HPDE6-E6E7 (cell line): ENCODE measurements around the gene SPEM2.
"Not testable (repeated sequence)": the region's sequence is repeated elsewhere in the genome, so short reads cannot be mapped to it uniquely, and the experiment has no call there.

ENCODE experiments used
- DNase-seq: peaks from one replicate; pipeline ENCODE4 v3.0.0; 2011; ENCODE audit warnings: missing footprints; ENCODE audit errors: extremely low spot score

Gene SPEM2

DNA sequence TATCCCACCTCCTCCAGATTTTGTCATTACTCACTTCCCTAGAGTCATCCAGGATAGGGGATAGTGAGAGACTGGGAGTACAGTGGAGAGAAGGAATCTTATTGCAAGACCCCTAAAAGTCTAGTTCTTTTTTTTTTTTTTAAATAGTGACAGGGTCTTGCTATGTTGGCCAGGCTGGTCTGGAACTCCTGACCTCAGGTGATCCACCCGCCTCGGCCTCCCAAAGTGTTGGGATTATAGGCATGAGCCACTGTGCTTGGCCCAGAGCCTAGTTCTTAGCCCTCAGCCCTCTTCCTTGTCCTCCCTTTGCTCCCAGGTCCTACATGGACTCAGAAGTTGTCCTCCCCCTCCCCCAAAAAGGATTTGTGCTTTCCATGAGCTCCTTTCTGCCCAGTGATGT is 16.7 kb downstream of the SPEM2 start:
- no peak for DNase-seq

DNA sequence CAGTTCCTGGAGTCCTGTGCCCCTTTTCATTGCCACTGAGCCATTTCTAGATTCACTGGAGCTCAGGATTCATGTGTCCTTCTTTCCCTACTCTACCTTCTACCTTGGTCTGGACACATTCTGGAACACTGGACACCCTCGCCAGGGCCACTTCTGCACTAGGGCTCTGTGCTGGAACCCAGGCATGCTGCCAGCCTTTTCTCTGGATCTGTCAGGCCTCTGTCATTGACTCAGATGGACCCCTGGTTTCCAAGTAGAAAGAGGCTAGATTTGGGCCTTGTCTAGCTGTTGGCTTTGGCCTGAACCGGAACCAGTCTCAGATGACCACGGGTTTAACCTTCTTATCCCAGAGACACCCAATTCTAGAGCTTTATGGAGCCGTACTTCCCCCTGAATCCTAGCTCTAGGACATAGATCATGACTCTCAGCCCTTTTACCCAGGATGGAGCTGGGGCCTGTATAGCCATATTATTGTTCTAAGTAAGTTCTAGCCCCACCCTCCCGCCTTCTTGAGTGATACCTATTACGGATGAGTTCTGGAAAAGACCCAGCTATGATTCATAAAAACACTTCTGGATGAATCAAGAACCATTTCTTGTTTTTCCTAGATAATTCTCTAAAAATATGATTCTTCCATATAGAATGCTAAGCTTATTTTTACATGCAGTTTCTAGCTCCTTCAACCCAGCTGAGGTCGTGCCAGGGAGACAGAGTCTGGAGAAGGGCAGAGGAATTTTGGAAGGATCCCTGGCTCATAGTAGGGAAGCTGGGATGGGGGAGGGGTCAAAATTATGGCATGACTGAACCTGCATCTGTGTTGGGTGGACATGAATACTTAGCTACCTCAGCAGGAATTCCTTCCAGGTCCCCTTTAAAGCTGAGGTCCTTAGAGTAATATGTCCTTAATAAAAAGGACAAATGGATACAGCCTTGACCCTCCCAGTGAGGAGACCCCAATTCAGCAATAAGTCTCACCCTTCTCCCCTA is 18.4 kb downstream of the SPEM2 start:
- DNase-seq = no peak

DNA sequence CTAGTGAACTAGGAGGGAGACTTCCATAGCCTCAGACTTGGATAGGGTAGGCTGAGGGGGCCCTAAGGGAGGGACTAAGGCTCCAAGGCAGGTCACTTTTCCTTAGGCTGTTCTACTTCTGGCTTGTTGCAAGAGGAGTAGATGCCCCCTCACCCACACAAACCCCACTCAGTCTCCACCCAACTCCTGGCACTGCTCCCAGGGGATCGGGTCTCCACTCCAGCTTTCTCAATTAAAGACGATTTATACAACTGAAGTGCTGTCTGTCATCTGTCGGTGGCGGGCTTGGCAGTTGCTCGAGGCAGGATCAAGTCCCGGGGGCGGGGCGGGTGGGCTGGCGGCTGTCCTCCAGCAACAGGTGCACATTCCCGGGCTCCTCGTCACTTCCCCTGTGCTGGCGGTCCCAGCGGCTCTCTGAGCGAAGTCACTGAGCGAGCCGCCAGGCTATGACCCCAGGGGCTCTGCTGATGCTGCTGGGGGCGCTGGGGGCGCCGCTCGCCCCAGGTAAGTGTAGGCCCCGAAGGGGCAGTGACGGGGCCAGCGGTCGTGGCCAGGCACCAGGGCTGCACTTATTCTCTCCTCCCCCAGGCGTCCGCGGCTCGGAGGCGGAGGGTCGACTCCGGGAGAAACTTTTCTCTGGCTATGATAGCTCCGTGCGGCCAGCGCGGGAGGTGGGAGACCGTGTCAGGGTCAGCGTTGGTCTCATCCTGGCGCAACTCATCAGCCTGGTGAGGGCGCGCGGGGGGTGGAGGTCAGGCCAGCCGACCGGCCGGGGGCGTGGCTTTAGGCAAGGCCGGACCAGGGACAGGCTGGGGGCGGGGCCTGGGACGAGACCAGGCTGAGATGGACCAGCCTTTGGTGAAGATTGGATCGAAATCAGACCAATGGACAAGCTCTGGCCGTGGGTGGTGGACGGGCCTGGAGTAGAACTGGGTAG is 19.5 kb downstream of the SPEM2 start, which contains the start of gene CHRNB1:
Gene CHRNB1 (plus strand): TSS at position 380 of the 937 bp plus-strand sequence. CDS start 67 bp downstream, at position 447.
- DNase-seq = no peak

GRCh38 chr17:7445619-7445968 is 20.2 kb downstream of the SPEM2 start:
- DNase-seq = no peak

- DNase-seq = no peak
Observed at GRCh38 chr17:7448461-7448860, 23.0 kb downstream of the SPEM2 start.

- no peak for DNase-seq
Observed at GRCh38 chr17:7459961-7460545, 34.6 kb downstream of the SPEM2 start.

DNA sequence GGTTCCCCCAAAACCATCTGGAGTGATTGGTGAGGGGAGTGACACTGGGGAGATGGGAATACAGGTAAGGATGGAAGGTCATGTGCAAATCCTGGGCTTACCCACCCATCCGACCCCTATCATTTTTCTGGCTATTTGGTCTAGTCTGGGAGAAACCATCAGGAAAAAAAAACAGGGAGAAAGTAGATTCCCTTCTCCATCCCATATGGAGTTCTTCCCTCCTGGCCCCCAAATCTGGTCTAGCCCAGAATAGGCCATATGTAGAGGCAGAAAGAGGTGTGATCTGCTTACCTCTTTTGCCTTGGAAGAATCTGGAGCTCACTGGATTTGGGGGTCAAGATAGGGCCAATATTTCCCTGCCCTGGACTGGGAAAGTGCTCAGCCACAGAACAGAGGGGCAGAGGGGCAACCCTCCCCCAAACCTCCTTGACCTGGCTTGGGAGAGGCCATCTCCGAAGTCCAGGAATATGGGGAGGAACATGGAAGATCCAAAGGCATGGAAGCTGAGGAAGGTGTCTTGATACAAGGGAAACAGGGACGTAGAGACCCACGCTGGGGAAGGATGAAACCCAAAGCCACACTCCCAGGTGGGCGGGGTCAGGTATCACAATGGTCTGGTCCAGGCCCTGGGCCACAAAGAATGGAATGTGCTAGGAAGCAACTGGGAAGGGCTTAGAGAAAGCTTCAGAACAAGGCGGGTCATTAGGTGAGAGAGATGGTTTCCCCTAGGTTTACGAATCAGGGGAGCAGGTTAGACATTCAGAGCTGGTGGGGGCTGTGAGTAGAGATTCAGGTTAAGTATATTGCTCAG is 35.6 kb downstream of the SPEM2 start:
- no peak for DNase-seq

- DNase-seq = no peak
Observed at GRCh38 chr17:7462474-7463371, 37.3 kb downstream of the SPEM2 start.

DNA sequence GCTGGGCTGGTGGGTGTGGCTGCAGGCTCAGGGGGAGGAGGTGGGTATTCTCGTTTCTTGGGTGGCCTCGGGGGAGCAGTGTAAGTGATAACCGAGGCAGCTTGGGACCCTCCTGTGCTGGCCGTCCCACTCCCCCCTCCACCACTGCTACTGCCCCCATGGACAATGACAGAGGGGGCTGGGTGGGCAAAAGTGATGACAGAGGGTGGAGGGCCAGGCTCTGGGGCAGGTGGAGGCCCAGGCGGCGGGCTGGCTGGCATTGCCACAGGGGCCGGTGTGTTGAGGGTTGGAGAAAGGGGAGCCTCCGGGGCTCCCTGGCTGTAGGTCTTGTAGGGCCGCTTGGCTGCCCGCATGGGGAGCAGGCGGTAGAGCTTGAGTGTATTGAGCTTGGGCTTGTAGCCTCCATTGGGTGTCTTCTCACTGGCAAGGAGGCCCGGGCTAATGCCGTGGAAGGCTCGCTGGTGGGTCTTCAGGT is 38.0 kb downstream of the SPEM2 start:
- DNase-seq = no peak

DNA sequence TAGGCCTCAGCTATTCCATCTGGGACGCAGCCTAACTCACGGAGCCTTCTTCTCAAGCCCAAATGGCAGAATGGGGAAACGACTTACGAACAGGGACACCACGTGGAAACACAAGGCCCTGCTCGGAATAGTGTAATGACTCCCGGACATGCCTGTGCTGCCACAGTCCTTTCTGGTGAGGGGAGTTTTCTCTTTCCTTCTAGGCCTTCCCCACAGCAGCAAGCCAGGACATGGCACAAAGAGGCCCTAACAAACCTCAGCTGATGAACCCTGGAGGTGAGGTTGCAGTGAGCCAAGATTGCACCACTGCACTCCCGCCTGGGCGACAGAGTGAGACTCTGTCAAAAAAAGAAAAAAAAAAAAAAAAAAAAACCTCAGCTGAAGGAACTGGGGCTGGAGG is 38.7 kb downstream of the SPEM2 start:
- no peak for DNase-seq

DNA sequence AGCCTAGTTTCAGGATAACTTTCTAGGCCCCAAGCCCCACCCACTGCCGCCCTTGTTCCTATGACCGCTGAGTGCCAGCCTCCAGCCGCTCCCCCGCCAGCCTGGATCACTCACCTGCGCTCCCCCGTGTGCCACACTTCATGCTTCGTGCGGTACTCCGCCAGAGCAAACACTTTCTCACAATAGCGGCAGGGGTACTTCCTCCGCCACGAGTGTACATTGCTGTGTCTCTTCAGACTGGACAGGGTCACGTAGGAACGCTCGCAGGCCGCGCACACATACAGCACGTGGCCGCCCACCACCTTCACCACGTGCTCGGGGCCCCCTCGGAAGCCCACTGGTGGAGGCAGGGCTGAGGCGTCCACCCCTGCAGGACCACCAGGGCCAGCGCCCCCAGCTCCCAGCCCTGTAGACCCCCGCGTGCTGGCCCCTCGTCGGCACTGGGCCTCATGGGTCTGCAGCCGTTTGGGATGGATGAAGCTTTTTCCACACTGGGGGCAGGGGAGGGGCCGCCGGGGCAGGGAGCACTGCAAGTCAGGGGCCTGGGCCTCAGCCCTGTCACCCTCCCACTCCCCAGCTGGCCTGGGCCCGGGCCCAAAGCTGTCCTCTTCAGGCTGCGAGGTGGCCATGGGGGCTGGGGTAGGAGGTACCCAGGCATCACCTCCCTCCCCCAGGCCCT is 40.3 kb downstream of the SPEM2 start:
- no peak for DNase-seq

GRCh38 chr17:7466318-7466638 is 40.9 kb downstream of the SPEM2 start:
- no peak for DNase-seq

DNA sequence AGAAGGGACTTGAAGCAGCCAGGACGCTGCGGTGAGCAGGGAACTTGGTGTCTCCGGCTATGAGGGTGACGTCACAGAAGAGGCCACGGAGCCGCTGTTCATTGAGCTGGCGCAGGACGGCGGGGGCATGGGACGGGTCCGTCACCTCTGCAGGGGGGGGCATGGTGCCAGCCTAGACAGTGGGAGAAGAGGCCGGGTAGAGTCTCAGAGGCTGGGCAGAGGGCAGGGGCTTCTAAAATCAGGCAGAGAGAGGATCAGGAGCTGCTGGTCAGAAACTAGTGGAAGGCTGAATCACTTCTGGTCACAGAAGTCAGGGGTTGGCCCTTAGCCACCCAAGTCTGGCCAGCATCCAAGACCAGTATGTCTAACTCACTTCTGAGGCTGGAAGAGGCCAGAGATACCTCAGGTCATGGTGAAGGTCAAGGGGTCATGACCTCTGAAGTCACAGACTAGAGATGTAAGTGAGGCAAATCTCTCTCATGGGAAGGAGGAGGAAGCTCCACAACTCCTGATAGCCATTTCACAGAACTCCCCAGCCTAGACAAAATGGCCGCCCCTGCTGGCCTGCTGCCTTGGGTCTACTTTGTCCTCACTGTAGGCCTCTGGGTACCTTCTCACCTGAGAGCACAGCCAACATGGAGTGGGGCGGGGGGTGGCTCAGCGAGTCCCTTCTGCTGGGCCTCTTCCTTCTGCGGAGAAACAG is 41.4 kb downstream of the SPEM2 start:
- DNase-seq = no peak

GRCh38 chr17:7467498-7467897 is 42.1 kb downstream of the SPEM2 start:
- no peak for DNase-seq

GRCh38 chr17:7468290-7468689 is 42.9 kb downstream of the SPEM2 start:
- no peak for DNase-seq

GRCh38 chr17:7468804-7469389 is 43.5 kb downstream of the SPEM2 start:
- no peak for DNase-seq

DNA sequence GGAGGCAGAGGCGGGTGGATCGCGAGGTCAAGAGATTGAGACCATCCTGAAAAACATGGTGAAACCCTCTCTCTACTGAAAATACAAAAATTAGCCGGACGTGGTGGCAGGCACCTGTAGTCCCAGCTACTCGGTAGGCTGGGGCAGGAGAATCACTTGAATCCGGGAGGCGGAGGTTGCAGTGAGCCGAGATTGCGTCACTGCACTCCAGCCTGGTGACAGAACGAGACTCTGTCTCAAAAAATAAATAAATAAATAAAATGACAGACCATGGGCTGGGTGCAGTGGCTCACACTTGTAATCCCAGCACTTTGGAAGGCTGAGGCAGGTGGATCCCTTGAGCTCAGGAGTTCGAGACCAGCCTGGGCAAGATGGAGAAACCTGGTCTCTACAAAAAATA is 44.4 kb downstream of the SPEM2 start:
- not testable (repeated sequence) for DNase-seq

DNA sequence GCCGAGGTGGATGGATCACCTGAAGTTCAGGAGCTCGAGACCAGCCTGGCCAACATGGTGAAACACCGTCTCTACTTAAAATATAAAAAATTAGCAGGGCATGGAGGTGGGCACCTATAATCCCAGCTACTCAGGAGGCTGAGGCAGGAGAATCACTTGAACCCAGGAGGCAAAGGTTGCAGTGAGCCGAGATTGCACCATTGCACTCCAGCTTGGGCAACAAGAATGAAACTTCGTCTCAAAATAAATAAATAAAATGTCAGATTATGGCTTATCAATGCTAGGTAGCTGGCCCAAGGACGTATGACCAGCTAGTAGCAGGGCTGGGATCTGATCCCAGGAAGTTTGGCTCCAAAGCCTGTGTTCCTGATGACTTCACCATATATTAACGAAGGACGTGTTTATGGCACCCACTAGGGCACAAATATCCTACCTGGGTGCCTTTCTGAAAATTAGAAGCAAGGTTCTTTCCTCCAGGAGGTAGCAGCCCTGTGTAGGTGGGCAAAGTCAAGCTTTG is 45.1 kb downstream of the SPEM2 start:
- not testable (repeated sequence) for DNase-seq
